ENCODE data around the gene LY6G6C.

LY6G6C gene

DNA sequence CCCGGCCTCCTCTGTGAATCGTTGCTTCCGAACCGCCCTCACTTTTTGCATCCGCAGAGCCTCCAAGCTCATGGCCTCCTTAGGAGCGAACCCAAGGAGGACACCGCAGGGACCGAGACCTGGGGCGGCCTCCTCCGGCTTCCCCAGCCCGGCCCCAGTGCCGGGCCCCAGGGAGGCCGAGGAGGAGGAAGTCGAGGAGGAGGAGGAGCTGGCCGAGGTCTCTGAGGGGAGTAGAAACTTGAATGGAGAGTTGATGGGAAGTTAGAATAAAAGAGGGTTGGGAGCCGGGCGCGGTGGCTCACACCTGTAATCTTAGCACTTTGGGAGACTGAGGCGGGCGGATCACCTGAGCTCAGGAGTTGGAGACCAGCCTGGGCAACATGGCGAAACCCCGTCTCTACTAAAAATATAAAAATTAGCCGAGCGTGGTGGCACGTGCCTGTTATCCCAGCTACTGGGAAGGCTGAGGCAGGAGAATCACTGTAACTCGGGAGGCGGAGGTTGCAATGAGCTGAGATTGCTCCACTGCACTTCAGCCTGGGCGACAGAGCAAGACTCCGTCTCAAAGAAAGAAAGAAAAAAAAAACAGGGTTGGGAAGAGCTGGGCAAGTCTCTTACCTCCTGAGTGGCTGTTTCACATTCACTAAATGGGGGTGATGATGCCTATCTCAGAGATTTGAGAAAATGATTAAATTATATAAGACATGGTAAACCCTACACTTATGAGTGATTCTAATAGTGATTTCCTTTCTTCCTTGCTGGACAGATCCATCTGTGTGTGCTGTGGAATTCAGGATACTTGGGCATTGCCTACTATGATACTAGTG, 19.1 kb upstream of the LY6G6C start:
- no peak for TF ChIP-seq CTCF (conservative IDR thresholded peaks at IDR 0.05)
- TF ChIP-seq ZFX (IDR thresholded peaks at IDR 0.05) = no peak; the same call in 1 of the 2 replicates
- peak overlapping the region; percentile 95 for H3K27ac ChIP-seq

- peak; percentile 54; the same call in 1 of the 2 replicates for TF ChIP-seq ZFX (IDR thresholded peaks at IDR 0.05)
- no peak for TF ChIP-seq CTCF (conservative IDR thresholded peaks at IDR 0.05)
- peak within 1 kb of the TSS; percentile 95 for H3K27ac ChIP-seq
Measured at GRCh38 chr6:31739639-31740396, 18.3 kb upstream of the LY6G6C start, which contains the start of gene MSH5. Gene MSH5 (plus strand): TSS chr6:31740005. CDS start chr6:31740467, 462 bp downstream.

- TF ChIP-seq ZFX (IDR thresholded peaks at IDR 0.05) (no peak), CTCF (conservative IDR thresholded peaks at IDR 0.05) (peak; percentile 54)
- H3K27ac ChIP-seq = peak overlapping the region; percentile 95
Measured at GRCh38 chr6:31737991-31738979, 16.7 kb upstream of the LY6G6C start.

DNA sequence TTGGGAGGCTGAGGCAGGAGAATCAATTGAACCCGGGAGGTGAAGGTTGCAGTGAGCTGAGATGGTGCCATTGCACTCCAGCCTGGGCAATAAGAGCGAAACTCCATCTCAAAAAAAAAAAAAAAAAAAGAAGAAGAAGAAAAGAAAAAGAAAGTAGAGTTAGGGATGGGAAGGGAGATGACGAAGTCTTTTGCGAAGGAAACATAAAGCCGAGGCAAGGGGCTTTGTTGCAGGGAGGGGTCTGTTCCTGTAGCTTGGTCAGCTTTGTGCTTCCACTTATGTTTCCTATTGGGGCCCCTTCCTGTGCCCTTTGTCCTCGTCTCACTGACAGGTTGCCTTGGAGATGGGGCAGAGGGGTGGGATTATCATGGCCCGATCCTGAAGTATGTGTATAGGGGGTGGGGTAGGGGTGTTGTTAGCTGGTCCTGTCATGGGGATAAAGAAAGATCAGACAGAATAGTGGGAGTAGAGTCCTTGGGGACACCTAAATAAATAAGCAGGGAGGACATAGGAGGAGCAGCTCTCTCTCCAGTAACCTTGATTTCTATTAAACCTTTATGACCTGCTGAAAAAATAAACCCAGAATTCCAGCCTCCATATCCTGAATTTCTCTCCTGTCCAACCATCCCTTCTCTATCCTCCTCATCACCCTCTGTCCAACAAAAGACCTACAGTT, 15.9 kb upstream of the LY6G6C start:
- TF ChIP-seq CTCF (conservative IDR thresholded peaks at IDR 0.05) (no peak), ZFX (IDR thresholded peaks at IDR 0.05) (no peak)
- H3K27ac ChIP-seq = peak overlapping the region; percentile 95

- H3K27ac ChIP-seq = peak overlapping the region; percentile 95
- TF ChIP-seq ZFX (IDR thresholded peaks at IDR 0.05) = no peak
- no peak for TF ChIP-seq CTCF (conservative IDR thresholded peaks at IDR 0.05)
Measured at GRCh38 chr6:31736768-31737314, 15.3 kb upstream of the LY6G6C start.

DNA sequence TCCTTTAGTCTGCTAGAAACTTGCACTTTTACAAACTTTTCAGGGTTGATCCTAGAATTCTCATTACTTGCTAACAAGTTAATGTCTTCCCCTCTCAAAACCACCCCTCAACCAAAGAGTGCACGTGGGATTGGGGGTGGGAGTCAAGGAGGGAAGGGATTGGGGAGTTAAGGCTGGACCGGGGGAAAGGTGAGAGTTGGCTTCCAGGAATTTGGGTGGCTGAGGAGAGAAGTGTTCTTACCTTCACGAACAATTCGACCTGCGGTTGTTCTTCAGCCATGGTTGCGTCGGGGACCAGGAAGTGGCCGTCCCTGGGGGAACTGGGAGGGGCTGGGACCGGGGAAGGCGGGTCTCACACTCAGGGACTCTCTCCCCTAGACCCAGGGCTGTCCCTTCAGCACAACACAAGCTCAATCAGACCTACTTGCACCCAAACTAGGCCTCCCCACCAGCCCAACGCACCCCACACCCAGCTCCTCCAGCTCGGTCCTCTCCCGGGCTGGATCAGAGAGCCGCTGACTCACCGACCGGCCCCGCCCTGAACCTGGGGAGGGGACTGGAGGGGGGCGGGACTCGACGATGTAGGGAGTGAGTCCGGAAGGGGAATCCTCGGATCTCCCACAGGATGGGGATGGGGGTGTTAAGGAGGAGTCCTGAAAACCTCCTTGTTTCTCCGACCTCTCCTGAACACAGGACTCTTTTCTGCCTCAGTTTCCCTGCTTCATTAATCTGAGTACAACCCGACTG, 14.6 kb upstream of the LY6G6C start, which contains the start of gene CLIC1:
CLIC1 (minus strand) TSS at position 510 of the 747 bp plus-strand sequence; CDS start at position 280, 230 bp downstream.
- no peak for TF ChIP-seq ZFX (IDR thresholded peaks at IDR 0.05)
- no peak for TF ChIP-seq CTCF (conservative IDR thresholded peaks at IDR 0.05)
- H3K27ac ChIP-seq = peak within 1 kb of the TSS; percentile 95

Data from C4-2B (cell line).